Colonic mucosa (tissue), 4 donors: ENCODE measurements around the gene ARF5. TPM values are rescaled to one million over a fixed set of nuclear protein-coding genes. Genes with fewer than 3 reads are reported as not detected.

Experiments used
- DNase-seq: peaks from one replicate; pipeline ENCODE4 v3.0.0-alpha.2; 2020
- H3K27ac ChIP-seq: fragments of 200-600 bp; one replicate; pipeline ENCODE4 v1.8.0; 2021
- H3K27me3 ChIP-seq: fragments of 200-600 bp; one replicate; pipeline ENCODE4 v1.8.0; 2021
- H3K36me3 ChIP-seq: fragments of 200-600 bp; one replicate; pipeline ENCODE4 v1.8.0; 2021
- H3K4me1 ChIP-seq: fragments of 200-600 bp; one replicate; pipeline ENCODE4 v1.8.0; 2021; ENCODE audit warnings: mild to moderate bottlenecking
- H3K4me3 ChIP-seq: fragments of 200-600 bp; one replicate; pipeline ENCODE4 v1.8.0; 2021
- H3K9ac ChIP-seq, 2 donors: one replicate each; pipeline ENCODE4 v1.7.0; 2013; ENCODE audit warnings: control low read depth in 2 of 2, low read depth in 2 of 2, low read length in 2 of 2
- H3K9me3 ChIP-seq: fragments of 200-600 bp; one replicate; pipeline ENCODE4 v1.8.0; 2021
- CTCF ChIP-seq: fragments of 200-600 bp; IDR thresholded peaks from one replicate; pipeline ENCODE4 v1.8.0; 2022; ENCODE audit warnings: antibody characterized with exemption, mild to moderate bottlenecking
- intact Hi-C: fragments of 100-400 bp; cut with DNase I; formaldehyde crosslinking; loops from one replicate; pipeline ENCODE4 v1.14.1; 2022
- total RNA-seq, 2 donors: library from RNA; stranded (reverse); fragmentation: NEBNext Ultra II Directional in 1 of 2; extraction: Animal tissue kit (Norgen Biotek cat#: 25700) in 1 of 2; gene quantifications; one replicate each; pipeline ENCODE4 v1.2.1, GENCODE V29; 2021
- donor health status: healthy.
- donor health status: DM: no; HTN: no; CAD: no.
- donor health status: DM: no; HTN: no; CAD: no.

ARF5 gene
- total RNA-seq, 2 donors from 2014 or later = 150 to 178 TPM

- Histone ChIP-seq H3K9ac (no peak overlapping the region), H3K4me3 (no peak overlapping the region), H3K36me3 (peaks cover 6% of the 10 kb centered on the region), H3K9me3 (no peaks in the 10 kb centered on the region), H3K27me3 (no peaks in the 10 kb centered on the region), H3K27ac (no peak overlapping the region), H3K4me1 (no peaks in the 10 kb centered on the region)
- no peak for TF ChIP-seq CTCF
- intact Hi-C loops = no loop called here
- DNase-seq = no peak
These were observed 10.1 kb upstream of the ARF5 start for GRCh38 chr7:127578036-127578684.

GRCh38 chr7:127578711-127579275, 9.4 kb upstream of the ARF5 start:
- Histone ChIP-seq H3K27me3 (no peaks in the 10 kb centered on the region), H3K9ac (no peak overlapping the region), H3K36me3 (peaks cover 6% of the 10 kb centered on the region), H3K4me3 (no peak overlapping the region), H3K4me1 (peaks cover 5% of the 10 kb centered on the region), H3K9me3 (no peaks in the 10 kb centered on the region), H3K27ac (no peak overlapping the region)
- TF ChIP-seq CTCF = no peak
- intact Hi-C loops = no loop called here
- no peak for DNase-seq

- no peak for TF ChIP-seq CTCF
- Histone ChIP-seq H3K9ac (no peak overlapping the region), H3K4me3 (no peak overlapping the region), H3K36me3 (peaks cover 6% of the 10 kb centered on the region), H3K9me3 (no peaks in the 10 kb centered on the region), H3K27ac (no peak overlapping the region), H3K4me1 (peaks cover 14% of the 10 kb centered on the region), H3K27me3 (no peaks in the 10 kb centered on the region)
- DNase-seq = no peak
- intact Hi-C loops = no loop called here
These were observed 7.6 kb upstream of the ARF5 start for GRCh38 chr7:127580612-127581011.

GRCh38 chr7:127581716-127582115, 6.5 kb upstream of the ARF5 start:
- no peak for DNase-seq
- peaks cover 14% of the 10 kb centered on the region for H3K4me1 ChIP-seq
- H3K27ac ChIP-seq = no peak overlapping the region
- intact Hi-C loops = no loop called here
- peaks cover 6% of the 10 kb centered on the region for H3K36me3 ChIP-seq
- TF ChIP-seq CTCF = no peak
- H3K9me3 ChIP-seq = no peaks in the 10 kb centered on the region
- no peaks in the 10 kb centered on the region for H3K27me3 ChIP-seq
- no peak overlapping the region for H3K9ac ChIP-seq
- no peak overlapping the region for H3K4me3 ChIP-seq

GRCh38 chr7:127582361-127582760, 5.8 kb upstream of the ARF5 start:
- H3K36me3 ChIP-seq = peaks cover 6% of the 10 kb centered on the region
- peaks cover 14% of the 10 kb centered on the region for H3K4me1 ChIP-seq
- H3K9me3 ChIP-seq = no peaks in the 10 kb centered on the region
- no peak overlapping the region for H3K4me3 ChIP-seq
- H3K9ac ChIP-seq = no peak overlapping the region
- H3K27ac ChIP-seq = no peak overlapping the region
- intact Hi-C loops = no loop called here
- TF ChIP-seq CTCF = no peak
- H3K27me3 ChIP-seq = no peaks in the 10 kb centered on the region
- DNase-seq = no peak
